DND-41 (cell line): ENCODE results near the gene PTBP3.

Experiments used
- EZH2 ChIP-seq: IDR thresholded peaks from 3 replicates; pipeline ENCODE4 v1.6.1; 2012; ENCODE audit warnings: borderline replicate concordance, low read depth, mild to moderate bottlenecking, moderate library complexity, low read length, inconsistent platforms; ENCODE audit not compliant: severe bottlenecking
- TF ChIP-seq, protein P1 (sequence below): IDR thresholded peaks from 2 replicates; pipeline ENCODE4 v1.5.1; 2012; ENCODE audit warnings: borderline replicate concordance, low read length, moderate library complexity, mild to moderate bottlenecking; ENCODE audit not compliant: poor library complexity, severe bottlenecking; ENCODE audit errors: extremely low read depth

GRCh38 chr9:112377087-112377486 lies 43.7 kb upstream of the PTBP3 start:
- TF ChIP-seq, protein P1, sequence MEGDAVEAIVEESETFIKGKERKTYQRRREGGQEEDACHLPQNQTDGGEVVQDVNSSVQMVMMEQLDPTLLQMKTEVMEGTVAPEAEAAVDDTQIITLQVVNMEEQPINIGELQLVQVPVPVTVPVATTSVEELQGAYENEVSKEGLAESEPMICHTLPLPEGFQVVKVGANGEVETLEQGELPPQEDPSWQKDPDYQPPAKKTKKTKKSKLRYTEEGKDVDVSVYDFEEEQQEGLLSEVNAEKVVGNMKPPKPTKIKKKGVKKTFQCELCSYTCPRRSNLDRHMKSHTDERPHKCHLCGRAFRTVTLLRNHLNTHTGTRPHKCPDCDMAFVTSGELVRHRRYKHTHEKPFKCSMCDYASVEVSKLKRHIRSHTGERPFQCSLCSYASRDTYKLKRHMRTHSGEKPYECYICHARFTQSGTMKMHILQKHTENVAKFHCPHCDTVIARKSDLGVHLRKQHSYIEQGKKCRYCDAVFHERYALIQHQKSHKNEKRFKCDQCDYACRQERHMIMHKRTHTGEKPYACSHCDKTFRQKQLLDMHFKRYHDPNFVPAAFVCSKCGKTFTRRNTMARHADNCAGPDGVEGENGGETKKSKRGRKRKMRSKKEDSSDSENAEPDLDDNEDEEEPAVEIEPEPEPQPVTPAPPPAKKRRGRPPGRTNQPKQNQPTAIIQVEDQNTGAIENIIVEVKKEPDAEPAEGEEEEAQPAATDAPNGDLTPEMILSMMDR: no peak
- no peak for TF ChIP-seq EZH2
